ENCODE measurements around the gene RPL36AL. TPM values are rescaled to one million over a fixed set of nuclear protein-coding genes. Genes with fewer than 3 reads are reported as not detected.

RPL36AL gene
- total RNA-seq, 2 experiments from 2014 or later = 257 to 306 TPM

DNA sequence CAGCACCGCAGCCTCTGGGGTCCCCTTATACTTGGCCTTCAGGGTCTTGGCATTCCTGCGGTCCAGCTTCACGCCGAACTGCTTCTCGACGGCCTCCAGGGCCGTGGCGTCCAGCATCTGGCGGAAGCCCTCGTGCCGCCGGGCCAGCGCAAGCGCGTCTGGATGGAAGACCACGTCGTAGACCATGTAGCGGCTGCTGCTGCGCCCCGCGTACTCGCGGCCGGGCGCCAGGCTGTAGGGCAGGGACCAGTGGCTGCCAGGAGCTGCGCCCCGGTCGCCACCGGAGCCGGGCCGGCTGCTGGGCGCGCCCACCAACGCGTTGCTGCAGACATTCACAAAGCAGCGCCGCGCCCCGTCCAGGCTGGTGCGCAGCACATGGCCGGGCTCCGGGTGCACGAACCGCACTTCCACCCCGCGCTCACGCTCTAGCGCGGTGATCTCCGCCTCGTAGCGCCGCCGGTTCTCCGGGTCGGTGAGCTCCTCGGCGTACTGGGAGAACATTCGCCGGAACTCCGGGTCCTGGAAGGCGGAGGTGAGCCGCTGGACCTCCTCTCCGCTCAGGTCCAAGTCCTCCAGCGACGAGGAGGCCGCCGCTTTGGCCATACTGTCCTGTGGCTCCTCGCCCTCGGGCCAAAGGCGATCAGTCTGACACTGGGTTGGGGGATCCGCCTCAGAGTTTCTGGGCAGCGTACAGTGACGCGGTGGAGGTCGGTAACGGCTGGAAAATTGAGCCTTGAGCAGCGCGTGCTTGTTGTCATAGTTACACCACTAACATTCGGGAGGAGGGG lies 14.3 kb upstream of the RPL36AL start, which contains the start of gene DNAAF2:
Gene DNAAF2, minus strand, starts transcription at position 698 of the 788 bp plus-strand sequence. Its CDS starts 95 bp downstream, at position 603.
- H3K36me3 ChIP-seq (ENCODE audit: insufficient read depth, low read length) = peaks cover 54% of the 10 kb centered on the region
- TF ChIP-seq EZH2phosphoT487 (IDR thresholded peaks at IDR 0.05; ENCODE audit: borderline replicate concordance, low read depth, low read length) = no peak
- TF ChIP-seq, protein P1, sequence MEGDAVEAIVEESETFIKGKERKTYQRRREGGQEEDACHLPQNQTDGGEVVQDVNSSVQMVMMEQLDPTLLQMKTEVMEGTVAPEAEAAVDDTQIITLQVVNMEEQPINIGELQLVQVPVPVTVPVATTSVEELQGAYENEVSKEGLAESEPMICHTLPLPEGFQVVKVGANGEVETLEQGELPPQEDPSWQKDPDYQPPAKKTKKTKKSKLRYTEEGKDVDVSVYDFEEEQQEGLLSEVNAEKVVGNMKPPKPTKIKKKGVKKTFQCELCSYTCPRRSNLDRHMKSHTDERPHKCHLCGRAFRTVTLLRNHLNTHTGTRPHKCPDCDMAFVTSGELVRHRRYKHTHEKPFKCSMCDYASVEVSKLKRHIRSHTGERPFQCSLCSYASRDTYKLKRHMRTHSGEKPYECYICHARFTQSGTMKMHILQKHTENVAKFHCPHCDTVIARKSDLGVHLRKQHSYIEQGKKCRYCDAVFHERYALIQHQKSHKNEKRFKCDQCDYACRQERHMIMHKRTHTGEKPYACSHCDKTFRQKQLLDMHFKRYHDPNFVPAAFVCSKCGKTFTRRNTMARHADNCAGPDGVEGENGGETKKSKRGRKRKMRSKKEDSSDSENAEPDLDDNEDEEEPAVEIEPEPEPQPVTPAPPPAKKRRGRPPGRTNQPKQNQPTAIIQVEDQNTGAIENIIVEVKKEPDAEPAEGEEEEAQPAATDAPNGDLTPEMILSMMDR (conservative IDR thresholded peaks at IDR 0.05; ENCODE audit: low read length) = no peak; the same call in 1 of the 2 replicates
- peak within 1 kb of the TSS; percentile 78 for H3K4me3 ChIP-seq (ENCODE audit: low read depth, low read length, poor library complexity, severe bottlenecking)
- no peaks in the 10 kb centered on the region; the same call in 1 of the 2 replicates for H3K9me3 ChIP-seq (ENCODE audit: low read length)
- peaks cover 22% of the 10 kb centered on the region for H3K4me1 ChIP-seq (ENCODE audit: insufficient read depth, low read length, poor library complexity, severe bottlenecking)
- BruUV-seq (replicated peaks) = no TSS peak
- H4K20me1 ChIP-seq (ENCODE audit: insufficient read depth, low read length) = 0 out of 2 replicates have a peak, but pooled peaks cover 4% of the 10 kb centered on the region
- POLR2A ChIA-PET = interaction anchor here (0.6 to 4.6 kb wide), 12 partner anchors 12 to 402 kb away, joined by 3 to 62 read pairs (median 4); partner anchors contain the start of genes KLHDC2, LRR1, MGAT2 and NEMF
- DNase-seq (ENCODE audit: low spot score) = peak; percentile 85
- no peaks in the 10 kb centered on the region for H3K9me2 ChIP-seq (ENCODE audit: insufficient read depth, low read length)
- peak within 1 kb of the TSS; percentile 93 for H3K27ac ChIP-seq (ENCODE audit: low read depth, low read length, poor library complexity, severe bottlenecking)
- H2AFZ ChIP-seq (ENCODE audit: low read length) = peak within 1 kb of the TSS; percentile 65
- H3K4me2 ChIP-seq (ENCODE audit: low read length) = peak within 1 kb of the TSS; percentile 68
- CTCF ChIA-PET (ENCODE audit: unreplicated experiment) = interaction anchor here (1.0 to 1.5 kb wide), 3 partner anchors 36 to 481 kb away, joined by 4 to 6 read pairs (median 5); partner anchors contain the start of genes LRR1, NEMF and VCPKMT
- peaks cover 87% of the 10 kb centered on the region for H3K79me2 ChIP-seq (ENCODE audit: insufficient read depth, low read depth, low read length)
- intact Hi-C loops (cut with micrococcal nuclease; ENCODE audit: unreplicated experiment) = loop anchor here (1.0 to 5.0 kb wide), 12 partner anchors 14 to 898 kb away; partner anchors contain the start of genes DMAC2L, KLHDC2, L2HGDH and MAP4K5

DNA sequence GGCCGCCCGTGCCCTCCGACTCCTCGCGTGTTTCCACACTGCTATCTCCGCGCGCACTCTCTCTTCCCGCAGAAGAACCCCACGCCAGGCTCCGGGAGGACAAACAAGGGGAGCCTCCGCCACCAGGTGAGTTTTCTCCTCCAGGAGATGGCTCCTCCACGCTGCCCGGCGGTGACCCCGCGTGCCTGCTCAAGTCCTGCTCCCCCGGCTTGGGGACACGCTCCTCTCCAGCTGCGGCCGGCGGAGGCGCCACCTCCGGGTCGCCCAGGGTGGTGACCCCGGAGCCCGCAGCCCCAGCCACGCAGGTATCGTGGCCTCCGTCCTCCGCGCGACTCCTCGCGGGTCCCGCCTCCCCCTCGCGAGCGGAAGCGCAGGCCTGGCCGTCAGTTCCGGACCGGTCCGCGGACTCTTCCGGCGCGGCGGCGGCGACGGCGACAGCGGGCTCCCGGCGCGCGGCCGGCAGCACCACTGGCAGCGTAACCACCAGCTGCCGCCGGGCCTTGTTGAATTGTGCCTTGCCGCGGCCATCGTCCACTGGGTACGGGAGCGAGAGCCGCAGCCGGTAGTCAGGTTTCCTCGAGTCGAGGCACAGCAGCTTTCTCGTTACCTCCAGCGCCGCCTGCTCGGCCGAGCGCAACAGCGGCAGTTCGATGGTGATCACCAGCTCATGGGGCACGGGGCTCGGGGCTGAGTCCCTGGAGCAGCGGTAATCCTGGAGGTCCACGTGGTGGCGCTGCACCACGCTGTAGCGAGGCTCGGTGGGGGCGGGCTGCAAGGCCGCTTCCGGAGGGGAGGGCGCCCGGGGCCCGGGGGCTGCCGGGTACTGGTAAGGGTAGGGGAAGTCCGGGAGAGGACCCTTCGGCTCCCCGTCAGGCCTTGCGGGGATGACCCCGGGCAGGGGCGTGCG lies 13.5 kb upstream of the RPL36AL start:
- intact Hi-C loops (cut with micrococcal nuclease; ENCODE audit: unreplicated experiment) = loop anchor here (1.0 to 5.0 kb wide), 12 partner anchors 13 to 898 kb away; partner anchors contain the start of genes DMAC2L, KLHDC2, L2HGDH and MAP4K5
- Histone ChIP-seq H3K79me2 (ENCODE audit: insufficient read depth, low read depth, low read length) (peaks cover 87% of the 10 kb centered on the region), H3K9me3 (ENCODE audit: low read length) (no peaks in the 10 kb centered on the region; the same call in 1 of the 2 replicates), H4K20me1 (ENCODE audit: insufficient read depth, low read length) (0 out of 2 replicates have a peak, but pooled peaks cover 4% of the 10 kb centered on the region), H2AFZ (ENCODE audit: low read length) (peak overlapping the region; percentile 65), H3K27ac (ENCODE audit: low read depth, low read length, poor library complexity, severe bottlenecking) (peak overlapping the region; percentile 93), H3K9me2 (ENCODE audit: insufficient read depth, low read length) (no peaks in the 10 kb centered on the region), H3K4me1 (ENCODE audit: insufficient read depth, low read length, poor library complexity, severe bottlenecking) (peaks cover 31% of the 10 kb centered on the region), H3K4me2 (ENCODE audit: low read length) (peak overlapping the region; percentile 68), H3K4me3 (ENCODE audit: low read depth, low read length, poor library complexity, severe bottlenecking) (peak overlapping the region; percentile 78), H3K36me3 (ENCODE audit: insufficient read depth, low read length) (peaks cover 52% of the 10 kb centered on the region)
- CTCF ChIA-PET (ENCODE audit: unreplicated experiment) = interaction anchor here (0.6 to 1.5 kb wide), 6 partner anchors 13 to 482 kb away, joined by 3 to 6 read pairs (median 4); partner anchors contain the start of genes LRR1, NEMF and VCPKMT
- POLR2A ChIA-PET = interaction anchor here (0.6 to 4.6 kb wide), 14 partner anchors 11 to 402 kb away, joined by 3 to 62 read pairs (median 4); partner anchors contain the start of genes KLHDC2, LRR1, MGAT2 and NEMF
- TF ChIP-seq, protein P1 (conservative IDR thresholded peaks at IDR 0.05; ENCODE audit: low read length) = peak; percentile 87
- TF ChIP-seq EZH2phosphoT487 (IDR thresholded peaks at IDR 0.05; ENCODE audit: borderline replicate concordance, low read depth, low read length) = no peak
- no TSS peak for BruUV-seq (replicated peaks)
- DNase-seq (ENCODE audit: low spot score) = peak; percentile 98
